ENCODE results near the gene STK11IP. TPM values are rescaled to one million over a fixed set of nuclear protein-coding genes. Genes with fewer than 3 reads are reported as not detected.

Gene STK11IP
- total RNA-seq, 2 experiments from 2014 or later = 30.0 to 33.1 TPM

- Mint-ChIP-seq H3K27ac (no peak overlapping the region), H3K36me3 (ENCODE audit: low read depth) (peaks cover 25% of the 10 kb centered on the region), H3K4me1 (ENCODE audit: low read depth) (peaks cover 10% of the 10 kb centered on the region), H3K27me3 (ENCODE audit: low read depth) (no peaks in the 10 kb centered on the region), H3K9me3 (ENCODE audit: insufficient read depth) (no peaks in the 10 kb centered on the region), H3K4me3 (no peak overlapping the region)
- ATAC-seq (no peak), DNase-seq (no peak)
- CTCF ChIA-PET = no interaction called here
- POLR2A ChIA-PET = no interaction called here
These were observed 6.1 kb downstream of the STK11IP start for GRCh38 chr2:219603771-219604170.

- H3K36me3 Mint-ChIP-seq (ENCODE audit: low read depth) = peaks cover 29% of the 10 kb centered on the region
- no peak overlapping the region for H3K27ac Mint-ChIP-seq
- no peaks in the 10 kb centered on the region for H3K9me3 Mint-ChIP-seq (ENCODE audit: insufficient read depth)
- CTCF ChIA-PET = interaction anchor here (2.0 kb wide), 1 partner anchor 45 kb away, joined by 5 read pairs; no protein-coding TSS in a partner anchor
- ATAC-seq = no peak
- POLR2A ChIA-PET = no interaction called here
- H3K4me1 Mint-ChIP-seq (ENCODE audit: low read depth) = peaks cover 5% of the 10 kb centered on the region
- DNase-seq = no peak
- H3K27me3 Mint-ChIP-seq (ENCODE audit: low read depth) = no peaks in the 10 kb centered on the region
- no peak overlapping the region for H3K4me3 Mint-ChIP-seq
These were observed 7.9 kb downstream of the STK11IP start for GRCh38 chr2:219605607-219605954.

GRCh38 chr2:219607931-219608330, 10.3 kb downstream of the STK11IP start:
- peaks cover 19% of the 10 kb centered on the region for H3K4me1 Mint-ChIP-seq (ENCODE audit: low read depth)
- ChIA-PET POLR2A (no interaction called here), CTCF (no interaction called here)
- DNase-seq = no peak
- no peaks in the 10 kb centered on the region for H3K27me3 Mint-ChIP-seq (ENCODE audit: low read depth)
- H3K4me3 Mint-ChIP-seq = no peak overlapping the region
- H3K9me3 Mint-ChIP-seq (ENCODE audit: insufficient read depth) = no peaks in the 10 kb centered on the region
- peaks cover 29% of the 10 kb centered on the region for H3K36me3 Mint-ChIP-seq (ENCODE audit: low read depth)
- no peak overlapping the region for H3K27ac Mint-ChIP-seq
- no peak for ATAC-seq

GRCh38 chr2:219608399-219608964, 10.8 kb downstream of the STK11IP start:
- Mint-ChIP-seq H3K4me3 (no peak overlapping the region), H3K4me1 (ENCODE audit: low read depth) (peaks cover 21% of the 10 kb centered on the region), H3K27ac (no peak overlapping the region), H3K9me3 (ENCODE audit: insufficient read depth) (no peaks in the 10 kb centered on the region), H3K36me3 (ENCODE audit: low read depth) (peaks cover 28% of the 10 kb centered on the region), H3K27me3 (ENCODE audit: low read depth) (no peaks in the 10 kb centered on the region)
- DNase-seq (no peak), ATAC-seq (no peak)
- POLR2A ChIA-PET = no interaction called here
- CTCF ChIA-PET = no interaction called here

DNA sequence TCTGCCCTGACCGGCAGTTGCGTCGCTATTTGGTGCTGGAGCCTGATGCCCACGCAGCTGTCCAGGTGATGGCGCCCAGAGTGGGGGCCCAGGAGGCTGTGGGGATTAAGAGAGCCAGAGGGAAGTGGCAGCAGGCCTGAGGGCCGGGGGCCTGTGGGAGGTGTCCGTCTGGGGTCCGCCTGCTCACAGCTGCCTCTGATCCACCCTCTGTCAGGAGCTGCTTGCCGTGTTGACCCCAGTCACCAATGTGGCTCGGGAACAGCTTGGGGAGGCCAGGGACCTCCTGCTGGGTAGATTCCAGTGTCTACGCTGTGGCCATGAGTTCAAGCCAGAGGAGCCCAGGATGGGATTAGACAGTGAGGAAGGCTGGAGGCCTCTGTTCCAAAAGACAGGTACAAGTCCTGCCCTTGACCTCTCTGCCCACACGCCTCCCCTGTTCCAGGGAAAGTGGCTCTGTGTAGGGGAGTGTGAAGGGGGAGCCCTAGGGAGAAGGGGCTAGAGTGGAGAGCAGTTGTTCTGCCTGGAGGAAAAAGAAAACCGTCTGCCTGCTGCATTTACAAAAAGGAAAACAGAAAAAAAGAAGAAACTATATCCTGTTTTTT, 11.6 kb downstream of the STK11IP start:
- CTCF ChIA-PET = no interaction called here
- H3K27ac Mint-ChIP-seq = no peak overlapping the region

DNA sequence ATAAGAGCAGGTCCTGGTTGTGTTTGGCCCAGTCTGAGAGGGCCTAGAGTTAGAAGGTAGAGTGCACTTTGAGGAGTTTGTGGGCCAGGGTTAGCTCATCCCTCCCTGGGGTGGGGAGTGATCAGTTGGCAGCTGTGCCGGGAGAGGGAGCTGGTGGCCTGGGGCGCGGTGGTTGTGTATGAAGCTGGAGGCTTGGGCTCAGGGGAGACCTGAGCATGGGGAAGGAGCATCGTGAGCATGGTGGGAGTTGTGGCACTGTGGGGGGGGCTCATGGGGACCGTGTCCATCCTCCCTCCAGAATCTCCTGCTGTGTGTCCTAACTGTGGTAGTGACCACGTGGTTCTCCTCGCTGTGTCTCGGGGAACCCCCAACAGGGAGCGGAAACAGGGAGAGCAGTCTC, 13.6 kb downstream of the STK11IP start:
- POLR2A ChIA-PET = no interaction called here
- H3K36me3 Mint-ChIP-seq (ENCODE audit: low read depth) = peaks cover 21% of the 10 kb centered on the region
- CTCF ChIA-PET = no interaction called here
- no peaks in the 10 kb centered on the region for H3K27me3 Mint-ChIP-seq (ENCODE audit: low read depth)
- DNase-seq (no peak), ATAC-seq (no peak)
- H3K9me3 Mint-ChIP-seq (ENCODE audit: insufficient read depth) = no peaks in the 10 kb centered on the region
- no peak overlapping the region for H3K27ac Mint-ChIP-seq
- H3K4me3 Mint-ChIP-seq = no peak overlapping the region
- peaks cover 21% of the 10 kb centered on the region for H3K4me1 Mint-ChIP-seq (ENCODE audit: low read depth)

More for the DNA sequence above, 11.6 kb downstream of the STK11IP start:
- DNase-seq (no peak), ATAC-seq (no peak)
- Mint-ChIP-seq H3K27me3 (ENCODE audit: low read depth) (no peaks in the 10 kb centered on the region), H3K4me3 (no peak overlapping the region), H3K9me3 (ENCODE audit: insufficient read depth) (no peaks in the 10 kb centered on the region), H3K36me3 (ENCODE audit: low read depth) (peaks cover 23% of the 10 kb centered on the region), H3K4me1 (ENCODE audit: low read depth) (peaks cover 21% of the 10 kb centered on the region)
- POLR2A ChIA-PET = no interaction called here

GRCh38 chr2:219611866-219612576, 14.4 kb downstream of the STK11IP start:
- no peaks in the 10 kb centered on the region for H3K27me3 Mint-ChIP-seq (ENCODE audit: low read depth)
- peaks cover 20% of the 10 kb centered on the region for H3K36me3 Mint-ChIP-seq (ENCODE audit: low read depth)
- CTCF ChIA-PET = no interaction called here
- no peak overlapping the region for H3K4me3 Mint-ChIP-seq
- peaks cover 21% of the 10 kb centered on the region for H3K4me1 Mint-ChIP-seq (ENCODE audit: low read depth)
- no peak overlapping the region for H3K27ac Mint-ChIP-seq
- DNase-seq (no peak), ATAC-seq (no peak)
- POLR2A ChIA-PET = no interaction called here
- H3K9me3 Mint-ChIP-seq (ENCODE audit: insufficient read depth) = no peaks in the 10 kb centered on the region

DNA sequence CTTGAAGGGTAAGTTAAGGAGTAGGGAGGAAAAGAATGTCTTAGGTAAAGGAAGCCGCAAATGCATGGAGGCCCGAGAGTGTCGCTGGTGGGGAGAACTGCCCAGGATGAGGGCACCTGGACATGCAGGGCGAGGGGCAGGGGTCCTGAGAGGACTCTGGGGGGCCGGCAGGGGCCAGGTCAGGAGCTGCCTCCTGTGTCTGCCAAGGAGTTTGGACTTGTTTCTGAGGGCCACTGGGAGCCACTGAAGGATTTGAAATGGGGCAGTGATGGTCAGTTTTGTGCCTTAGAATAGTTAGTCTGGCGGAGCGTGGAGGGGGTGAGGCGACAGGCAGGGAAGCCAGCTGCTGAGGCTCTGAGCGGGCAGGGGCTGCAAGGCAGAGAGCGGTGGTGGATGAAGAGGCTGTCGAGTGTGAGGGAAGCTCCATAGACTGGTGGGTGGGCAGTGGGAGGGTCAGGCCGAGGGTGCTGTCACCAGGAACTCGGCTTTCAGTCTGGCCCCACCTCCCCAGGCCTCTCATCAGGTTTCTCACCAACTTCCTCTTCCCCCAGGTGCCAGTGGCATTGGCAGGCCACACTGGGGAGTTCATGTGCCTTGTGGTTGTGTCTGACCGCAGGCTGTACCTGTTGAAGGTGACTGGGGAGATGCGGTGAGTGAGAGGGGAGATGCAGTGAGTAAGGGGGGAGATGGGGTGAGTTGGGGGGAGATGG, 15.1 kb downstream of the STK11IP start:
- Mint-ChIP-seq H3K9me3 (ENCODE audit: insufficient read depth) (no peaks in the 10 kb centered on the region), H3K27me3 (ENCODE audit: low read depth) (no peaks in the 10 kb centered on the region), H3K36me3 (ENCODE audit: low read depth) (peaks cover 18% of the 10 kb centered on the region), H3K27ac (peak overlapping the region; percentile 15), H3K4me1 (ENCODE audit: low read depth) (peaks cover 21% of the 10 kb centered on the region), H3K4me3 (no peak overlapping the region)
- DNase-seq (peak; percentile 49), ATAC-seq (peak; percentile 29)
- ChIA-PET POLR2A (no interaction called here), CTCF (no interaction called here)

DNA sequence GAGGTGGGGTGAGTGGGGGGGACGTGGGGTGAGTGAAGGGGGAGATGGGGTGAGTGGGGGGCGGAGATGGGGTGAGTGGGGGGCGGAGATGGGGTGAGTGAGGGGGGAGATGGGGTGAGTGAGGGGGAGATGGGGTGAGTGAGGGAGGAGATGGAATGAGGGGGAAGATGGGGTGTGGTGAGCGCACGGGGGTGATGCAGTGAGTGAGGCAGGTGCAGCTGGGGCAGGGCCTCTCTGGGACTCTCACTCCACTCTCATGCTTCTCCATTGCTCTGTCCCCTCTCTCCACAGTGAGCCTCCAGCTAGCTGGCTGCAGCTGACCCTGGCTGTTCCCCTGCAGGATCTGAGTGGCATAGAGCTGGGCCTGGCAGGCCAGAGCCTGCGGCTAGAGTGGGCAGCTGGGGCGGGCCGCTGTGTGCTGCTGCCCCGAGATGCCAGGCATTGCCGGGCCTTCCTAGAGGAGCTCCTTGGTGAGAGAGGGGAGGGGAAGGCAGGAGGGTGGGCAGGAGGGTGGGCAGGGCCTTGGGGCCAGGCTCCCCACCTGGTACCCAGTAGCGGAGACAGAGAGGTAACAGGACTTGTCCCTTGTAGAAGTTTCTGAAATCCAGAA, 15.9 kb downstream of the STK11IP start:
- DNase-seq (no peak), ATAC-seq (no peak)
- Mint-ChIP-seq H3K36me3 (ENCODE audit: low read depth) (peaks cover 18% of the 10 kb centered on the region), H3K4me3 (no peak overlapping the region), H3K9me3 (ENCODE audit: insufficient read depth) (no peaks in the 10 kb centered on the region), H3K4me1 (ENCODE audit: low read depth) (peaks cover 16% of the 10 kb centered on the region), H3K27me3 (ENCODE audit: low read depth) (no peaks in the 10 kb centered on the region), H3K27ac (no peak overlapping the region)
- ChIA-PET POLR2A (no interaction called here), CTCF (no interaction called here)

DNA sequence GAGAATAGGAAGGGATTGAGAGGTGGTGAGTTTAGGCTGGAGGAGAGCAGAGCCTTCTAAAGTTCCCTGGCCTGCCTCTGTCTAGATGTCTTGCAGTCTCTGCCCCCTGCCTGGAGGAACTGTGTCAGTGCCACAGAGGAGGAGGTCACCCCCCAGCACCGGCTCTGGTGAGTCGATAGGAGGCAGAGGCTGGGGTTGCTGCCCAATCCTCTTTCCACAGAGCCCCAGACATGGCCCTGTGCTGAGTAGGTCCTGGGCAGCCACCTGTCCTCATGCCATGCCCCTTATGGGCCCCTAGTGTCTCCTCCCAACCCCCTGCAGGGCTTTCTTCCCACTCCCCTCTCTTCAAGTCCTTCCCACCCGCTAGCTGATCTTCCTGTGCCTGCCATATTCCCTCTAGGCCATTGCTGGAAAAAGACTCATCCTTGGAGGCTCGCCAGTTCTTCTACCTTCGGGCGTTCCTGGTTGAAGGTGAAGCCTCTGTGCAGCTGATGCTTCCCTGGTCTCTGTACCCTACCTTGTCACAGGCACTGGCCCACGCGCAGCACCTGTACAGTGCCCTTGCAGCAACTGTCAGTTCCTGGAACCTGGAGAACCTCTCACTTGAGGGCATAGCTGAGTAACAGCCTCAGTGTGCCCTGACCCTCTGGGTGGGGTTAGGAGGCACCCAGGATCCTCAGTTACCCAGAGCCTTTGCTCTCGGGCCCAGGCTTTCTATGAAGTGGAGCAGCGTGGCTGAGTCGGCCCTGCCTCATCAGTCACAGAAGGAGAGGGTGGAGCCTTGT, 16.6 kb downstream of the STK11IP start:
- ATAC-seq (peak; percentile 11), DNase-seq (no peak)
- CTCF ChIA-PET = no interaction called here
- POLR2A ChIA-PET = no interaction called here
- H3K9me3 Mint-ChIP-seq (ENCODE audit: insufficient read depth) = no peaks in the 10 kb centered on the region
- H3K4me1 Mint-ChIP-seq (ENCODE audit: low read depth) = peaks cover 16% of the 10 kb centered on the region
- no peaks in the 10 kb centered on the region for H3K27me3 Mint-ChIP-seq (ENCODE audit: low read depth)
- H3K27ac Mint-ChIP-seq = no peak overlapping the region
- H3K4me3 Mint-ChIP-seq = no peak overlapping the region
- H3K36me3 Mint-ChIP-seq (ENCODE audit: low read depth) = peaks cover 18% of the 10 kb centered on the region

- DNase-seq (no peak), ATAC-seq (no peak)
- Mint-ChIP-seq H3K4me1 (ENCODE audit: low read depth) (peaks cover 16% of the 10 kb centered on the region), H3K9me3 (ENCODE audit: insufficient read depth) (no peaks in the 10 kb centered on the region), H3K27ac (no peak overlapping the region), H3K27me3 (ENCODE audit: low read depth) (no peaks in the 10 kb centered on the region), H3K4me3 (no peak overlapping the region), H3K36me3 (ENCODE audit: low read depth) (peaks cover 15% of the 10 kb centered on the region)
- CTCF ChIA-PET = no interaction called here
- POLR2A ChIA-PET = no interaction called here
These were observed 17.4 kb downstream of the STK11IP start for GRCh38 chr2:219615036-219615435.
